HG02759 (cell line): ENCODE data around the gene GAPVD1.
A peak's percentile ranks its signal among the peaks of the same experiment; 100 is the strongest.

Experiments used
- ATAC-seq: cut with Tn5 transposase; IDR thresholded peaks from one replicate; pipeline ENCODE4 v1.9.1; 2021; ENCODE audit warnings: mild to moderate bottlenecking, moderate library complexity; ENCODE audit not compliant: unreplicated experiment

Gene GAPVD1

GRCh38 chr9:125400725-125401716 is 139.4 kb downstream of the GAPVD1 start:
- no peak for ATAC-seq

DNA sequence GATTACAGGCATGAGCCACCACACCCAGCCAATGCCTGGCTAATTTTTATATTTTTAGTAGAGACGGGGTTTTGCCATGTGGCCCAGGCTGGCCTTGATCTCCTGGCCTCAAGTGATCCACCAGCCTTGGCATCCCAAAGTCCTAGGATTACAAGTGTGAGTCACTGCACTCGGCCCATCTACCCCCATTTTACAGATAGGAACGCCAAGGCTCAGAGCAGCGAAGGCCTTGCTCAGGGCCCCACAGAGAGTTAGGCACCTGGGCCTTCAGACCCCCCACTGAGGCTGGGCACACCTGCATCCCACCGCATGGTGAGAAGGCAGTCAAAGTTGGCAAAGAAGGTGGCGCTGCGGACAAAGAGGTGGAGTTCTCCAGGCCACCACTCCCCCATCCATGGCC is 143.1 kb downstream of the GAPVD1 start:
- ATAC-seq = no peak

DNA sequence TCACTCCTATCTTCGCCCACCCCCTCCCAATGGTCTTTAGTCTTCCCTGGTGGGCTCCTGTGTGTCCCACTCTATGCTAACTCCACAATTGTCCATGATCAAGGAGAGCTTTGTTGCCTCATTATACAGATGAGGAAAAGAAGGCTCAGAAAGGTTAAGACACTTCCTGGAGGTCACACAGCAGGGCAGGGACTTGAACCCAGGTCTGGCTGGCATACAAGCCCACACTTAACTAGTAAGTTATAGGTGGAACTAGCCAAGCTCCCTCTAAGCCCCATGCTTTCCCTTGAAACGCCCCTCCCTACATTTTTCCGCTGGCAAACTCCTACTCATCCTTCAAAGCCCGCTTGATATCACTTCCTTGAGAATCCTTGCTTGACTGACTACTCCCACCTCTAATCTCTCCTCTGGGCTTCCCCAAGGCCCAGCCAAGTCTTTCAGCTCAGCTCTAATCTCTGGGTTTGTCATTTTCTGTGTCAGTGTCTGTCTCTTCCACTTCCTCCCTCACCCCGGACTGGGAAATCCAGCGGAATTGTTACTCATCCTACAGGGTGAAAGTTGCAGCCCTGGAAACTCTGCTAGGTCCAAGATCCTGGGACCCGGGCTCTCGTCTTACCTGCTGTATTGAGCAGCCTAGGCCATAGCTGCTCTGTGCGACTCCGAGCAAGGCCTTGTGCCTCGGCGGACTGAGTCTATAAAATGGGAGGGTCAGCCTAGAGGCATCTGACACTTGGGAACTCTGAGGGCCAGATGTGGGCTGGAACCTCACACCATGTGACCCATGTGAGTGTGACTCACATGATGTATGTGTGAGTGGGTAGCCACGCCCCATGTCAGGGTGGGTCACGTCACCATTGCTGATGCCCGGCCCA is 144.5 kb downstream of the GAPVD1 start:
- no peak for ATAC-seq

DNA sequence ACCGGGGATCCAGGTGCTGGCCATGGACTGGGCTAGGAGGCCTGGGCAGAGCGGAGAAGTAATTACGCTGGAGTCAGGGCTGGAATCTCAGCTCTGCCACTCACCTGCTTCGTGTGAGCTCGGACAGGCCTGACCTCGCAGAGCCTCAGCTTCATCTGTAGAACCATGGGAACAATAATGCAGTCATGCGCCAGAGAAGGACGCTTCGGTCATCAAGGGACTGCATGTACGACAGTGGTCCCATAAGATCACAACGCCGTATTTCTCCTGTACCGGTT is 145.1 kb downstream of the GAPVD1 start:
- no peak for ATAC-seq

DNA sequence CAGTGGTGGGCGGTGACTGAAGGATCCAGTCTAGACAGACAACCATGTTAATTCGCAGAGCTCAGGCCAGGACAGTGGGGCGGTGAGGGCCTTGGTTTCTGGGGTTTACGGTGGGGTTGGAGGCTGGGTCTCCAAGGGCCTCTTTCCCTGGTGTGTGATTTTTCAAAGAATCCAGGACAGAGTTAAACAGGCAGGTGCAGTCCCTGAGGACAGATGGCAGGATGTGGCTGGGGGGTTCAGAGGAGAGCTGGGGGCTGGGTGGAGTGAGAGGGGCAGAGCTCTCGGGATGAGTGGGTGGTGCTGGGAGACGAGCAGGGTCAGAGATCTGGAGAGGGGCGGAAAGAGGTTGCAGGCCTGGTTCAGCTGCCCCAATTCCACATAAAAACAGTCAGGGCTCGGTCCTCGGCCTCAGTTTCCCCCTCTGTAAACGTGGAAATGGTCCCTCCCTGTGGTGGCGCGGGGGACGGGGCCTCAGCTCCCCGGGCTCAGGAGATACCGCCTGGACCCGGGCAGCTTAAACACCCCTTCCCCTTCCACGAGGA is 145.9 kb downstream of the GAPVD1 start:
- peak; percentile 6 for ATAC-seq

- peak; percentile 73 for ATAC-seq
Measured at GRCh38 chr9:125407974-125408900, 146.6 kb downstream of the GAPVD1 start.

GRCh38 chr9:125409217-125409636 is 147.6 kb downstream of the GAPVD1 start:
- ATAC-seq = no peak

GRCh38 chr9:125409637-125410521 is 148.3 kb downstream of the GAPVD1 start:
- ATAC-seq = no peak

DNA sequence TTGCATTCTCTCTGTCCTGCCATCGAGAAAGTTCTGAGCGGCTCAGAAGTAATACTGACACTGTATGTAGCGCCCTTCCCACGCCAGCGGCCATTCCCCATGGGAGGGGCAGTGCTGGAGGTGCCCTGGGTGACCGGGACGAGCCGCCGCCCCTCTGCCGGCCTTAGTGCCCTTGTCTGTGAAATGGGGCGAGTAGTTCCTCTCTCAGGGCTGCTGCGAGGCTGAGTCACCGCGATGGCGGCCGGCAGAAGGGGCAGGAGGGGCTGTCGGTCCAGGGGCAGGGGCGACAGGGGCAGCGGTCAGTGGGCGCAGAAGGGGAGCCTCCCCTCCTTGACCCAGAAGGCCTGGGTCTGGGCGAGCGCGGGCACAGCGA is 148.9 kb downstream of the GAPVD1 start:
- no peak for ATAC-seq

DNA sequence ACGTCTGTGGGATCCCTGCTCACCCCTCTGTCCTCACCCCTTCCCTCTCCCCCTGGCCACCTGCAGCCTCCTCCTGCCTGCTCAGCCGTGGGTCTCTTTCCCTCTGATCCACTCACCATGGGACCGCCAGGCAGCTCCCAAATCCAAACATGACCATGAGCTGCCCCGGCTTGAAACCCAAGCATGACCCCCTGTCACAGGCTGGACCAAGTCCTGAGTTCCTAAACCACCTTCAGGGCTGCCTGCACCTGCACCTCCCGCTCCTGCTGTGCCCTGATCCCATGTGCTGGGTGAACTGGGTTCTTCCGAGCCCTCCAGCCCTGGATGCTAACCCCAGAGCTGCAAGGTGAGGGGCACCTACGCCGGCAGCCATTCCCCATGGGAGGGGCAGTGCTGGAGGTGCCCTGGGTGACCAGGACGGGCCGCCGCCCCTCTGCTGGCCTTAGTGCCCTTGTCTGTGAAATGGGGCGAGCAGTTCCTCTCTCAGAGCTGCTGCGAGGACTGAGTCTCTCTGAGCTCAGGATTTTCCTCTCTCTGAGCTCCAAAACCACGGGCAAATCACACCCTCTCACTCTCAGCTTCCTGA is 149.6 kb downstream of the GAPVD1 start:
- no peak for ATAC-seq

DNA sequence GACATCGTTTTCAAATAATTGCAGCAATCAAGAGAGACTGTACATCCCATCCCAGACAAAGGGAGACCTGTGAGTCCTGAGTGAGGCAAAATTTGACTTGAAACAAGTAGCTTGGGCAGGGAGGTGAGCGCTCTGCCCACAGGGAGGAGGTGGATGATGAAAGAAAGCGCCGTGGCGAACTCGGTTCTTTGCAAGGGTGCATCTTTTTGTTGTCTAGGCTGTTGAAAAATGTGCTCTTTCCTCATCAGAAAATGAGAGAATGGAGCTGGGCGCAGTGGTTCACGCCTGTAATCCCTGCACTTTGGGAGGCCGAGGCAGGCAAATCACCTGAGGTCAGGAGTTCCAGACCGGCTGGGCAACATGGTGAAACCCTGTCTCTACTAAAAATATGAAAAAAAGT is 150.5 kb downstream of the GAPVD1 start:
- no peak for ATAC-seq

- ATAC-seq = no peak
Measured at GRCh38 chr9:125413579-125413978, 152.0 kb downstream of the GAPVD1 start.

GRCh38 chr9:125415583-125416460 is 154.2 kb downstream of the GAPVD1 start:
- ATAC-seq = no peak

DNA sequence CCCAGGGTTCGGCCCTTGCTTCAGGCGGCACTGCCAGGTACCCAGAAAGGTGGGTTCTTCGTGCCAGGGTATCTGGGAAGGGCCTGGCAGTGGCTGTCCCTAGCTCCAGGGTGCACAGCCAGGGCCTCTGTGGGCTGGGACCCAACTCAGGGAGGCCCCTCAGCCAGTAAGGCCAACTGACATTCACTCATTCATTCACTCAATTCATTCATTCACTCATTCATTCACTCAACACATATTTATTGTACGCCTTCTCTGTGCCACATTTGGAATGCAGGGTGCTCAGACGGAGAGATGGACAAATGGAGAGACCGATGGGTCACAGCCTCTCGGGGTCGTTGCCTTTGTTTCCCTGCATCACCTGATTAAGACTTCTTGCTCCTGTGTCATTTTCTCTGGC is 154.9 kb downstream of the GAPVD1 start:
- ATAC-seq = no peak
